Left lung (tissue), 10 donors: ENCODE data around the gene CHPF. TPM values are rescaled to one million over a fixed set of nuclear protein-coding genes. Genes with fewer than 3 reads are reported as not detected.

Experiments used
- ATAC-seq: fragments of 200-7000 bp; cut with Tn5 transposase; one replicate; pipeline ENCODE4 v1.9.1; 2020; ENCODE audit warnings: moderate library complexity
- DNase-seq, 4 donors: peaks; one replicate each; pipeline ENCODE4 v3.0.0-alpha.2; 2013 to 2020
- H3K27ac ChIP-seq, 2 donors: fragments of 200-600 bp; sonication (generic) in 1 of 2; one replicate each; pipeline versions ENCODE4 v1.5.0 to v1.8.0; 2020 to 2021
- H3K27me3 ChIP-seq, 2 donors: fragments of 200-600 bp; sonication (generic) in 1 of 2; one replicate each; pipeline versions ENCODE4 v1.5.0 to v1.8.0; 2020 to 2021
- H3K36me3 ChIP-seq, 2 donors: fragments of 200-600 bp; sonication (generic) in 1 of 2; one replicate each; pipeline versions ENCODE4 v1.5.0 to v1.8.0; 2020 to 2021
- H3K4me1 ChIP-seq, 2 donors: fragments of 200-600 bp; one replicate each; pipeline ENCODE4 v1.8.0; 2021
- H3K4me3 ChIP-seq, 2 donors: fragments of 200-600 bp; sonication (generic) in 1 of 2; one replicate each; pipeline versions ENCODE4 v1.5.0 to v1.8.0; 2020 to 2021; ENCODE audit warnings: mild to moderate bottlenecking in 1 of 2
- H3K9me3 ChIP-seq, 2 donors: fragments of 200-600 bp; sonication (generic) in 1 of 2; one replicate each; pipeline versions ENCODE4 v1.5.0 to v1.8.0; 2020 to 2021
- CTCF ChIP-seq, 2 donors: fragments of 200-600 bp; sonication (generic) in 1 of 2; IDR thresholded peaks; one replicate each; pipeline versions ENCODE4 v1.5.0 to v1.8.0; 2021; ENCODE audit warnings: antibody characterized with exemption in 2 of 2
- intact Hi-C, 2 donors: fragments of 100-400 bp; cut with DNase I; formaldehyde crosslinking; loops; one replicate each; pipeline versions ENCODE4 v1.11.2 to v1.14.2; 2022
- polyA plus RNA-seq, 6 donors: library from polyadenylated mRNA; unstranded; fragments of 120-200 nt; gene quantifications; one replicate each; pipeline ENCODE4 v1.2.1, GENCODE V29; 2013; ENCODE audit not compliant: insufficient read length in 6 of 6
- total RNA-seq, 2 donors: library from RNA; stranded (reverse); fragmentation: NEBNext Ultra II Directional; extraction: Animal tissue kit (Norgen Biotek cat#: 25700); gene quantifications; one replicate each; pipeline ENCODE4 v1.2.1, GENCODE V29; 2021
- donor health status: DM: no; HTN: yes; CAD: no.
- donor health status: DM: no; HTN: no; CAD: no.

CHPF gene
- total and polyA plus RNA-seq, 8 donors: 18.8 to 114 (median 28.0) TPM

GRCh38 chr2:219522111-219523030 is 21.2 kb downstream of the CHPF start:
- H3K27ac ChIP-seq: no peak overlapping the region
- ATAC-seq: peak; percentile 24

GRCh38 chr2:219521066-219521880 is 22.3 kb downstream of the CHPF start:
- H3K4me3 ChIP-seq: no peak overlapping the region
- intact Hi-C loops: no loop called here
- ATAC-seq (peak; percentile 57), DNase-seq (peak in 2 of 4 donors; percentile 47)
- H3K27me3 ChIP-seq: peaks cover 37 to 100% of the 10 kb centered on the region in 2 donors
- TF ChIP-seq CTCF (IDR thresholded peaks at IDR 0.05): peak; percentile 18 to 27
- peaks cover 0 to 9% of the 10 kb centered on the region in 2 donors for H3K4me1 ChIP-seq
- H3K36me3 ChIP-seq: no peaks in the 10 kb centered on the region
- H3K27ac ChIP-seq: no peak overlapping the region
- H3K9me3 ChIP-seq: no peaks in the 10 kb centered on the region

More at GRCh38 chr2:219522111-219523030, 21.2 kb downstream of the CHPF start:
- no peak for TF ChIP-seq CTCF (IDR thresholded peaks at IDR 0.05)
- no peaks in the 10 kb centered on the region for H3K9me3 ChIP-seq
- H3K36me3 ChIP-seq: no peaks in the 10 kb centered on the region
- no peak overlapping the region for H3K4me3 ChIP-seq
- H3K4me1 ChIP-seq: peaks cover 0 to 9% of the 10 kb centered on the region in 2 donors
- peak in 1 of 4 donors; percentile 77 for DNase-seq
- intact Hi-C loops: no loop called here
- H3K27me3 ChIP-seq: peaks cover 40 to 100% of the 10 kb centered on the region in 2 donors

- H3K4me3 ChIP-seq: no peak overlapping the region
- TF ChIP-seq CTCF (IDR thresholded peaks at IDR 0.05): no peak
- ATAC-seq: no peak
- intact Hi-C loops: no loop called here
- H3K4me1 ChIP-seq: peaks cover 0 to 9% of the 10 kb centered on the region in 2 donors
- H3K36me3 ChIP-seq: no peaks in the 10 kb centered on the region
- H3K9me3 ChIP-seq: no peaks in the 10 kb centered on the region
- H3K27me3 ChIP-seq: peaks cover 40 to 100% of the 10 kb centered on the region in 2 donors
- H3K27ac ChIP-seq: no peak overlapping the region
- DNase-seq: peak in 1 of 4 donors; percentile 48
These were observed 23.5 kb downstream of the CHPF start for GRCh38 chr2:219520079-219520478.

GRCh38 chr2:219519526-219519916 is 24.1 kb downstream of the CHPF start:
- H3K4me1 ChIP-seq: peaks cover 0 to 10% of the 10 kb centered on the region in 2 donors
- H3K36me3 ChIP-seq: no peaks in the 10 kb centered on the region
- no peak overlapping the region for H3K4me3 ChIP-seq
- H3K27me3 ChIP-seq: peaks cover 40 to 100% of the 10 kb centered on the region in 2 donors
- H3K27ac ChIP-seq: no peak overlapping the region
- no peak for DNase-seq
- intact Hi-C loops: no loop called here
- no peaks in the 10 kb centered on the region for H3K9me3 ChIP-seq
- no peak for ATAC-seq
- no peak for TF ChIP-seq CTCF (IDR thresholded peaks at IDR 0.05)
